Choroid plexus epithelial cell (primary cell): ENCODE results near the gene G3BP1.
A peak's percentile ranks its signal among the peaks of the same experiment; 100 is the strongest.

Source experiments
- DNase-seq: peaks from one replicate; pipeline ENCODE4 v3.0.0-alpha.2; 2010; ENCODE audit warnings: low read depth
- H3K4me3 ChIP-seq: 2 replicates; pipeline ENCODE4 v1.5.1; 2011; ENCODE audit warnings: low read depth, mild to moderate bottlenecking, control low read depth, low read length, moderate library complexity
- TF ChIP-seq, protein P1 (sequence below): conservative IDR thresholded peaks from 2 replicates; pipeline ENCODE4 v1.5.1; 2011; ENCODE audit warnings: low read depth, mild to moderate bottlenecking, control low read depth, inconsistent platforms, low read length, moderate library complexity

G3BP1 gene

DNA sequence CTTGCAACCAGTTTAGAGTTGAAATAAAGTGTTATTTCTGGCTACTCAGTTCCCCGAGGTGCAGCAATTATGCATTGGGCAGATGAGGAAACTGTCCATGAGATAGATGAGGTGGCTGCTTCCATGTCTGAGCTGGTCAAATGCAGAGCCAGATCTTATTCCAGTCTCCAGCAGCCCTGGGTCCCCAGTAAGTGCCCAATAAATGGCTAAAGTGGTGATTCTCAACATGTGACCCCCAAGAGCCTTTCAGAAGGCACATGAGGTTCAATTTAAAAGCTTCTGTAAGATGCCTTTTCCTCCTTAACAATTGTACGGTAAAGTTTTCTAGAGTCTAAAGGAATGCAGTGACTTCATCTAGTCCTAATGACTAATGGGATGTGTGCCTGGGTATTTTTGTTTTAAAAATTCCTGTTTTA, 30.8 kb upstream of the G3BP1 start:
- no peak overlapping the region for H3K4me3 ChIP-seq
- TF ChIP-seq, protein P1, sequence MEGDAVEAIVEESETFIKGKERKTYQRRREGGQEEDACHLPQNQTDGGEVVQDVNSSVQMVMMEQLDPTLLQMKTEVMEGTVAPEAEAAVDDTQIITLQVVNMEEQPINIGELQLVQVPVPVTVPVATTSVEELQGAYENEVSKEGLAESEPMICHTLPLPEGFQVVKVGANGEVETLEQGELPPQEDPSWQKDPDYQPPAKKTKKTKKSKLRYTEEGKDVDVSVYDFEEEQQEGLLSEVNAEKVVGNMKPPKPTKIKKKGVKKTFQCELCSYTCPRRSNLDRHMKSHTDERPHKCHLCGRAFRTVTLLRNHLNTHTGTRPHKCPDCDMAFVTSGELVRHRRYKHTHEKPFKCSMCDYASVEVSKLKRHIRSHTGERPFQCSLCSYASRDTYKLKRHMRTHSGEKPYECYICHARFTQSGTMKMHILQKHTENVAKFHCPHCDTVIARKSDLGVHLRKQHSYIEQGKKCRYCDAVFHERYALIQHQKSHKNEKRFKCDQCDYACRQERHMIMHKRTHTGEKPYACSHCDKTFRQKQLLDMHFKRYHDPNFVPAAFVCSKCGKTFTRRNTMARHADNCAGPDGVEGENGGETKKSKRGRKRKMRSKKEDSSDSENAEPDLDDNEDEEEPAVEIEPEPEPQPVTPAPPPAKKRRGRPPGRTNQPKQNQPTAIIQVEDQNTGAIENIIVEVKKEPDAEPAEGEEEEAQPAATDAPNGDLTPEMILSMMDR: no peak
- DNase-seq: peak; percentile 79

DNA sequence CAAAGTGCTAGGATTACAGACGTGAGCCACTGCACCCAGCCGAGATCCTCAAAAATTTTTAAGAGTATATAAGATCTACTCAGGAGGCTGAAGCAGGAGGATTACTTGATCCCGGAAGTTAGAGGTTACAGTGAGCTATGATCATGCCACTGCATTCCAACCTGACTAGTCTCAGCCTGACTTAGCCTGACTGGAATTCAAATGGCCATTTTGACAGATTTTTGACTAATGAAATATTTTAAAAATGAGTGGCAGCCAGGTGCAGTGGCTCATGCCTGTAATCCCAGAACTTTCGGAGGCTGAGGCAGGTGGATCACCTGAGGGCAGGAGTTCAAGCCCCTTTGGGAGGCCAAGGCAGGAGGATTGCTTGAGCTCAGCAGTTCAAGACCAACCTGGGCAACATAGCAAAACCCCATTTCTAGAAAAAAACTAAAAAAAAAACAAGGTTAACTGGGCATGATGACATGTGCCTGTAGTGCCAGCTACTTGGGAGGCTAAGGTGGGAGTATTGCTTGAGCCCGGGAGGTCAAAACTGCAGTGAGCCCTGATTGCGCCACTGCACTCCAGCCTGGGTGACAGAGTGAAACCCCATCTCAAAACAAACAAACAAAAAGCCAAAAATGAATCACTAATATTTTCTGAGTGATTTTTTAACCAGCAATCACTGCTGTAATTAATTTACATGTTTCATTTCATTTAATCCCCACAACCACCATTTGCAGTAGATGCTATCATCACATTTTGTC, 29.9 kb upstream of the G3BP1 start:
- no peak overlapping the region for H3K4me3 ChIP-seq
- TF ChIP-seq, protein P1: no peak
- DNase-seq: peak; percentile 78

GRCh38 chr5:151742870-151743294, 28.9 kb upstream of the G3BP1 start:
- TF ChIP-seq, protein P1: peak; percentile 82
- peak; percentile 79 for DNase-seq

DNA sequence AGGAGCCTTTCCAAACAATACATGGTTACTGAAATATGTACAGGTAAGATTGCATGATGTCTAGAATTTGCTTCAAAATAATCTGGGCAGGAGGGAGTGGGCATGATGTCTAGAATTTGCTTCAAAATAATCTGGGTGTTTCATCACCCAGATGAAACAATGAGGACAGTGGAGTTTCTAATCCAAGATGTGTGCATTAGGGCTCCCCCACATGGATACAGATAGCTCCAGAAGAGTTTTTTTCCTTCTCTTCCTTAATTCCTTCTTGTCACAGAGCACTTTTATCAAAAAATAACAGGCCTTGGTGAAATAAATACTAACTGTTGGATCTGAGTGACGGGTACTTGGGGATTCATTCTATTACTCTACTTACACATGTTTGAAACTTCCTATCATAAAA, 28.2 kb upstream of the G3BP1 start:
- DNase-seq: no peak
- TF ChIP-seq, protein P1: no peak
- H3K4me3 ChIP-seq: no peak overlapping the region

More at GRCh38 chr5:151742870-151743294, 28.9 kb upstream of the G3BP1 start:
- H3K4me3 ChIP-seq: no peak overlapping the region

- no peak overlapping the region for H3K4me3 ChIP-seq
- TF ChIP-seq, protein P1: no peak
- peak; percentile 82 for DNase-seq
Measured at GRCh38 chr5:151745071-151745705, 26.6 kb upstream of the G3BP1 start.

DNA sequence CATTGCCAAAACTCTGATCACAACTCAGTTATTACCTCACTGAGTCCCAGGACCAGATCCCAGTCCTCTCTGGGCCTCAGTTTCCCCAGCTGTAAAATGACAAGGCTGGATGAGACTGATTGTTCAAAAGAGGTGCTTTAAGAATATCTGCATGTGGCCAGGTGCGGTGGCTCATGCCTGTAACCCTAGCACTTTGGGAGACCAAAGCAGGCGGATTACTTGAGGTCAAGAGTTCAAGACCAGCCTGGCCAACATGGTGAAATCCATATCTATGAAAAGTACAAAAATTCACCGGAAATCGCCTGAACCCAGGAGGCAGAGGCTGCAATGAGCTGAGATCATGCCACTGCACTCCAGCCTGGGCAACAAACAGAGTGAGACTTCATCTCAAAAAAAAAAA, 21.6 kb upstream of the G3BP1 start:
- TF ChIP-seq, protein P1: no peak
- no peak for DNase-seq
- no peak overlapping the region for H3K4me3 ChIP-seq
